ENCODE data around the gene INTS1. TPM values are rescaled to one million over a fixed set of nuclear protein-coding genes. Genes with fewer than 3 reads are reported as not detected.
A peak's percentile ranks its signal among the peaks of the same experiment; 100 is the strongest.

The INTS1 gene
- total RNA-seq, 4 donors from 2014 or later: 50.3 to 134 (median 71.4) TPM

DNA sequence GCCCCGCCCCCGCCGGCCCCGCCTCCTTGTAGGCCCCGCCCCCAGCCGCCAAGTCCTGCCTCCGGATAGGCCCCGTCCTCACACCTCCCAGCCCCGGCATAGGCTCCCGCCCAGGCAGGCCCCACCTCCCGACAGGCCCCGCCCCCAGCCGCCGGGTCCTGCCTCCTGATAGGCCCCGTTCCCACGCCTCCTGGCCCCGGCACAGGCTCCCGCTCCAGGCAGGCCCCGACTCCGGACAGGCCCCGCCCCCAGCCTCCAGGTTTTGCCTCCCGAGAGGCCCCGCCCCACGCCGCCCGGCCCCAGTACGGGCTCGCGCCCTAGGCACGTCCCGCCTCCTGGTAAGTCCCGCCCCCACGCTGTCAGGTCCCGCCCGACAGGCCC is 44.7 kb downstream of the INTS1 start:
- H3K9me3 ChIP-seq: no peaks in the 10 kb centered on the region
- no peaks in the 10 kb centered on the region for H3K27me3 ChIP-seq
- TF ChIP-seq, protein P1, sequence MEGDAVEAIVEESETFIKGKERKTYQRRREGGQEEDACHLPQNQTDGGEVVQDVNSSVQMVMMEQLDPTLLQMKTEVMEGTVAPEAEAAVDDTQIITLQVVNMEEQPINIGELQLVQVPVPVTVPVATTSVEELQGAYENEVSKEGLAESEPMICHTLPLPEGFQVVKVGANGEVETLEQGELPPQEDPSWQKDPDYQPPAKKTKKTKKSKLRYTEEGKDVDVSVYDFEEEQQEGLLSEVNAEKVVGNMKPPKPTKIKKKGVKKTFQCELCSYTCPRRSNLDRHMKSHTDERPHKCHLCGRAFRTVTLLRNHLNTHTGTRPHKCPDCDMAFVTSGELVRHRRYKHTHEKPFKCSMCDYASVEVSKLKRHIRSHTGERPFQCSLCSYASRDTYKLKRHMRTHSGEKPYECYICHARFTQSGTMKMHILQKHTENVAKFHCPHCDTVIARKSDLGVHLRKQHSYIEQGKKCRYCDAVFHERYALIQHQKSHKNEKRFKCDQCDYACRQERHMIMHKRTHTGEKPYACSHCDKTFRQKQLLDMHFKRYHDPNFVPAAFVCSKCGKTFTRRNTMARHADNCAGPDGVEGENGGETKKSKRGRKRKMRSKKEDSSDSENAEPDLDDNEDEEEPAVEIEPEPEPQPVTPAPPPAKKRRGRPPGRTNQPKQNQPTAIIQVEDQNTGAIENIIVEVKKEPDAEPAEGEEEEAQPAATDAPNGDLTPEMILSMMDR (IDR thresholded peaks at IDR 0.05): no peak
- TF ChIP-seq POLR2AphosphoS5 (IDR thresholded peaks at IDR 0.05): no peak
- no peak for TF ChIP-seq POLR2A (IDR thresholded peaks at IDR 0.05)
- TF ChIP-seq EP300 (IDR thresholded peaks at IDR 0.05; ENCODE audit: low read depth): no peak
- H3K36me3 ChIP-seq: no peaks in the 10 kb centered on the region
- peak; percentile 100 for DNase-seq
- 0% methylated on average over 2 of the region's 35 CpGs; no CpG with 5 or more reads in 1 of the 2 donors for WGBS, 2 donors (ENCODE audit: low coverage in 1 of 2)
- intact Hi-C loops (cut with DNase I; ENCODE audit: low total_unique reads): no loop called here
- H3K4me3 ChIP-seq: peak overlapping the region in 3 of 4 donors; percentile 61 to 86 (median 74)
- peaks cover 54 to 89% (median 88%) of the 10 kb centered on the region in 4 donors for H3K4me1 ChIP-seq
- in situ Hi-C loops (cut with MboI; ENCODE audit: low pct_ligation_motif_present in 1 of 4, low pct_unique_long_range_greater_than_20kb in 1 of 4, low sequenced_read_pairs in 3 of 4): no loop called here
- peak overlapping the region; percentile 90 to 94 (median 94) for H3K27ac ChIP-seq

DNA sequence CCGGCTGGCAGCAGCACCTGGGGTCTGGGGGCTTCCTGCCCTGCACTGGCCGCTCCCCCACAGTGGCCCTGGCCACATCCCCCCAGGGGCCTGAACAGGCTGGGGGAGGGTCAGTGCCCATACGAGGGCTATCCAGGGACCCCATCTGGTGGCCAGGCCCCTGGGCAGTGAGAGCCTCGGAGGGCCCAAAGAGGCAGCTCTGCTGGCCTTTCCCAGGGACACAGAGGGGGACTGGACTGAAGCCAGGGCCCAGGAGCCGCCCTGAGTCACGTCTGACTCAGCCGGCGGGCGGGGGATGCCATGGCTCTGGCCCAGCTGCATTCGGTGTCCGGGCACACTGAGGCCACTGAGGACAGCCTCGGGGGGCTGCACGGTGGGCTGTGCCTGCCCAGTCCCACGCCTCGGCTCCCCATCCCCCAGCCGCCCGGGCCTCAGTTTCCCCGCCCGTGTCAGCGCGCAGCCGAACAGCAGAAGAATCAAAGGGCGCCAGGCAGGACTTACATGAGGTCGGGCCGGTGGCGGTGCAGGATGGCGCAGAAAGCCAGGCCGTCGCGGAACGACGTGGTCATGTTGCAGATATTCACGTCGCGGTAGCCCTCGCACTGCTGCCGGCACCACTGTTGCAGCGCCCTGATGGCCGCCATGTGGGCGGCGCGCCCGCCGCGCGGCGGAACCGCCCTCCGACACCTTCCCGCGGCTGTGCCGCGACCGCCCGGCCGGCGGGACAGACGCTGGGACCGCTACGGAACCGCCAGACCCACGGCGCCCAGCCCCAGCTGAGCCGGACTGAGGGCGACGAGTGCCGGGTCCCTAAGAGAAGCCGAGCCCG is 45.3 kb downstream of the INTS1 start, which contains the start of gene MICALL2:
Gene MICALL2 (minus strand): TSS at position 788 of the 829 bp plus-strand sequence. CDS start 144 bp downstream, at position 644.
- Histone ChIP-seq H3K27ac (peak within 1 kb of the TSS; percentile 90 to 94 (median 94)), H3K36me3 (no peaks in the 10 kb centered on the region), H3K4me3 (peak within 1 kb of the TSS; percentile 61 to 86 (median 76)), H3K27me3 (no peaks in the 10 kb centered on the region), H3K9me3 (no peaks in the 10 kb centered on the region), H3K4me1 (peaks cover 49 to 89% (median 87%) of the 10 kb centered on the region in 4 donors)
- peak; percentile 90 for TF ChIP-seq POLR2A (IDR thresholded peaks at IDR 0.05)
- TF ChIP-seq, protein P1 (IDR thresholded peaks at IDR 0.05): no peak
- peak; percentile 95 to 97 (median 96) for TF ChIP-seq POLR2AphosphoS5 (IDR thresholded peaks at IDR 0.05)
- no peak for TF ChIP-seq EP300 (IDR thresholded peaks at IDR 0.05; ENCODE audit: low read depth)
- WGBS, 2 donors (ENCODE audit: low coverage in 1 of 2): 3% methylated on average over 28 of the region's 69 CpGs; no CpG with 5 or more reads in 1 of the 2 donors
- intact Hi-C loops (cut with DNase I; ENCODE audit: low total_unique reads): no loop called here
- in situ Hi-C loops (cut with MboI; ENCODE audit: low pct_ligation_motif_present in 1 of 4, low pct_unique_long_range_greater_than_20kb in 1 of 4, low sequenced_read_pairs in 3 of 4): no loop called here
- DNase-seq: peak; percentile 83

DNA sequence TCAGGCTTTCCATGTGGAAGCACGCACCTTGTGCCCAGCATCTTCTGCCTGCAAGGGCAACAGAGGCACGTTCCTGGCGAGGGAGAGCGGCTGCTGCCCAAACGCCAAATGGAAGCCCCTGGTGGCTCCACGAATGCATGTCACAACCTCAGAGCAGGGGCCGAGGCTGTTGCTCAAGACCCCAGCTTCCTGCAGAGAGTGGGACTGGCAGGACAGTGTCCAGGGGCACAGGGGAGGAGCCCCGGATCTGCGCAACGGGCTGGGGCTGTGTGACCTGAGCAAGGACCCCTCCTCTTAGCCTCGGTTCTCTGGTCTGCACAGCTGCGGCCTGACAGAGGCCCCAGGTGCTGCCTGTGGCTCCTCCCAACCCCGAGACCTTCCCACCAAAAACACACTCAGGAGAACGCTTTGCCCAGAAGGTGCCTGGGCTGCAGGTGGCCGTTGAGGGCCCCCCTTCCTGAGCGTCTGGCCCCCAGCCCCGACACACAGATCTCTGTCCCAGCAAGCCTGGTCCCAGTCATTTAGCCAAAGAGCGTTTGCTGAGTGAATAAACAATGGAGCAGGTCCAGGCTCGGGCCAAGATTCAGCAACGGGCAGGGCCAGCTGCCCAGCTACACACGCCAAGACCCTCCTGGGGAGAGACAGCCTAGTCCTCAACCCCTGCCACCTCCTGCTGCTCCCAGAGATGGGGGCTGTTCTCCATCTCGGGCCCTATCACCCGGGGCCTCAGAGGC is 46.1 kb downstream of the INTS1 start:
- Histone ChIP-seq H3K36me3 (no peaks in the 10 kb centered on the region), H3K4me1 (peaks cover 41 to 85% (median 79%) of the 10 kb centered on the region in 4 donors), H3K9me3 (no peaks in the 10 kb centered on the region), H3K4me3 (peak overlapping the region; percentile 61 to 86 (median 76)), H3K27me3 (no peaks in the 10 kb centered on the region), H3K27ac (peak overlapping the region; percentile 87 to 94 (median 92))
- TF ChIP-seq POLR2A (IDR thresholded peaks at IDR 0.05) (no peak), EP300 (IDR thresholded peaks at IDR 0.05; ENCODE audit: low read depth) (no peak), POLR2AphosphoS5 (IDR thresholded peaks at IDR 0.05) (no peak)
- TF ChIP-seq, protein P1 (IDR thresholded peaks at IDR 0.05): no peak
- WGBS, 2 donors (ENCODE audit: low coverage in 1 of 2): 41% methylated on average over 22 of the region's 23 CpGs; no CpG with 5 or more reads in 1 of the 2 donors
- in situ Hi-C loops (cut with MboI; ENCODE audit: low pct_ligation_motif_present in 1 of 4, low pct_unique_long_range_greater_than_20kb in 1 of 4, low sequenced_read_pairs in 3 of 4): no loop called here
- DNase-seq: no peak
- intact Hi-C loops (cut with DNase I; ENCODE audit: low total_unique reads): no loop called here

All from transverse colon (tissue), 4 donors.